ENCODE data around the gene SLC12A3.

Gene SLC12A3

GRCh38 chr16:56916571-56917403 lies 51.8 kb downstream of the SLC12A3 start:
- ChIA-PET CTCF (no interaction called here), POLR2A (no interaction called here)
- DNase-seq (ENCODE audit: extremely low spot score) = no peak

GRCh38 chr16:56918467-56919012 lies 53.5 kb downstream of the SLC12A3 start:
- TF ChIP-seq PKNOX1 (IDR thresholded peaks at IDR 0.05) (no peak), CTBP1 (IDR thresholded peaks at IDR 0.05; ENCODE audit: borderline replicate concordance) (no peak), FOXK2 (IDR thresholded peaks at IDR 0.05) (no peak), NFRKB (IDR thresholded peaks at IDR 0.05) (no peak), L3MBTL2 (conservative IDR thresholded peaks at IDR 0.05) (no peak), FOXA1 (IDR thresholded peaks at IDR 0.05) (no peak), LEF1 (IDR thresholded peaks at IDR 0.05; ENCODE audit: borderline replicate concordance) (no peak), ZNF384 (IDR thresholded peaks at IDR 0.05) (no peak), BHLHE40 (IDR thresholded peaks at IDR 0.05; ENCODE audit: borderline replicate concordance) (no peak), FOXM1 (IDR thresholded peaks at IDR 0.05; ENCODE audit: borderline replicate concordance) (no peak), HDGF (IDR thresholded peaks at IDR 0.05; ENCODE audit: borderline replicate concordance) (no peak)
- CTCF ChIA-PET = no interaction called here
- POLR2A ChIA-PET = interaction anchor here (5.1 kb wide), 1 partner anchor 13 kb away, joined by 24 read pairs; the partner anchor contains the start of gene HERPUD1
- DNase-seq (ENCODE audit: extremely low spot score) = no peak

More at GRCh38 chr16:56916571-56917403, 51.8 kb downstream of the SLC12A3 start:
- TF ChIP-seq FOXM1 (IDR thresholded peaks at IDR 0.05; ENCODE audit: borderline replicate concordance) = no peak
- no peak for TF ChIP-seq ELF4 (IDR thresholded peaks at IDR 0.05)
- TF ChIP-seq TARDBP (IDR thresholded peaks at IDR 0.05) = no peak
- TF ChIP-seq SUZ12 (IDR thresholded peaks at IDR 0.05) = no peak
- TF ChIP-seq ZNF384 (IDR thresholded peaks at IDR 0.05) = no peak
- no peak for TF ChIP-seq NFRKB (IDR thresholded peaks at IDR 0.05)
- no peak for TF ChIP-seq HDGF (IDR thresholded peaks at IDR 0.05; ENCODE audit: borderline replicate concordance)
- TF ChIP-seq ARNT (IDR thresholded peaks at IDR 0.05) = no peak
- TF ChIP-seq BHLHE40 (IDR thresholded peaks at IDR 0.05; ENCODE audit: borderline replicate concordance) = no peak
- no peak for TF ChIP-seq SP1 (IDR thresholded peaks at IDR 0.05)

- CTCF ChIA-PET = interaction anchor here (0.6 kb wide), 1 partner anchor 135 kb away, joined by 4 read pairs; no protein-coding TSS in a partner anchor
- POLR2A ChIA-PET = interaction anchor here (5.1 kb wide), 1 partner anchor 12 kb away, joined by 24 read pairs; the partner anchor contains the start of gene HERPUD1
- DNase-seq (ENCODE audit: extremely low spot score) = no peak
- TF ChIP-seq ELF4 (IDR thresholded peaks at IDR 0.05) (no peak), LEF1 (IDR thresholded peaks at IDR 0.05; ENCODE audit: borderline replicate concordance) (no peak), PKNOX1 (IDR thresholded peaks at IDR 0.05) (no peak), ZNF384 (IDR thresholded peaks at IDR 0.05) (no peak), FOXM1 (IDR thresholded peaks at IDR 0.05; ENCODE audit: borderline replicate concordance) (no peak), SUZ12 (IDR thresholded peaks at IDR 0.05) (no peak), FOXK2 (IDR thresholded peaks at IDR 0.05) (no peak), TARDBP (IDR thresholded peaks at IDR 0.05) (no peak), CTBP1 (IDR thresholded peaks at IDR 0.05; ENCODE audit: borderline replicate concordance) (no peak), NFRKB (IDR thresholded peaks at IDR 0.05) (no peak), ARNT (IDR thresholded peaks at IDR 0.05) (no peak), BHLHE40 (IDR thresholded peaks at IDR 0.05; ENCODE audit: borderline replicate concordance) (no peak)
Observed at GRCh38 chr16:56919099-56919800, 54.2 kb downstream of the SLC12A3 start.

- ChIA-PET CTCF (interaction anchor here (0.6 kb wide), 1 partner anchor 265 kb away, joined by 3 read pairs; the partner anchor contains the start of gene RSPRY1), POLR2A (interaction anchor here (5.1 kb wide), 1 partner anchor 10 kb away, joined by 24 read pairs; the partner anchor contains the start of gene HERPUD1)
- no peak for DNase-seq (ENCODE audit: extremely low spot score)
- TF ChIP-seq PKNOX1 (IDR thresholded peaks at IDR 0.05) = no peak
- TF ChIP-seq ZNF384 (IDR thresholded peaks at IDR 0.05) = no peak
- TF ChIP-seq CTBP1 (IDR thresholded peaks at IDR 0.05; ENCODE audit: borderline replicate concordance) = no peak
- TF ChIP-seq TARDBP (IDR thresholded peaks at IDR 0.05) = no peak
- TF ChIP-seq ELF4 (IDR thresholded peaks at IDR 0.05) = no peak
- no peak for TF ChIP-seq SP1 (IDR thresholded peaks at IDR 0.05)
- no peak for TF ChIP-seq BHLHE40 (IDR thresholded peaks at IDR 0.05; ENCODE audit: borderline replicate concordance)
- no peak for TF ChIP-seq NFRKB (IDR thresholded peaks at IDR 0.05)
- TF ChIP-seq FOXM1 (IDR thresholded peaks at IDR 0.05; ENCODE audit: borderline replicate concordance) = no peak
- no peak for TF ChIP-seq HDGF (IDR thresholded peaks at IDR 0.05; ENCODE audit: borderline replicate concordance)
Observed at GRCh38 chr16:56921571-56921970, 56.6 kb downstream of the SLC12A3 start.

- ChIA-PET CTCF (no interaction called here), POLR2A (no interaction called here)
- no peak for DNase-seq (ENCODE audit: extremely low spot score)
- TF ChIP-seq PKNOX1 (IDR thresholded peaks at IDR 0.05) (no peak), L3MBTL2 (conservative IDR thresholded peaks at IDR 0.05) (no peak), FOXM1 (IDR thresholded peaks at IDR 0.05; ENCODE audit: borderline replicate concordance) (no peak), CTBP1 (IDR thresholded peaks at IDR 0.05; ENCODE audit: borderline replicate concordance) (no peak), SUZ12 (IDR thresholded peaks at IDR 0.05) (no peak), BHLHE40 (IDR thresholded peaks at IDR 0.05; ENCODE audit: borderline replicate concordance) (no peak), FOXK2 (IDR thresholded peaks at IDR 0.05) (no peak), ARNT (IDR thresholded peaks at IDR 0.05) (no peak)
Observed at GRCh38 chr16:56923481-56924091, 58.6 kb downstream of the SLC12A3 start.
